Loucy (cell line): ENCODE measurements around the gene POM121L12.

Source experiments
- CTCF ChIP-seq: fragments of 200-600 bp; sonication (generic); conservative IDR thresholded peaks from 2 replicates; pipeline ENCODE4 v1.5.1; 2014; ENCODE audit warnings: mild to moderate bottlenecking, antibody characterized with exemption, low read length
- EZH2phosphoT487 ChIP-seq: fragments of 200-600 bp; IDR thresholded peaks from 2 replicates; pipeline ENCODE4 v1.6.1; 2018; ENCODE audit warnings: antibody characterized with exemption, mild to moderate bottlenecking, moderate library complexity, borderline replicate concordance

GRCh38 chr7:53070883-53071282, 35.5 kb downstream of the POM121L12 start:
- TF ChIP-seq CTCF (no peak), EZH2phosphoT487 (no peak)
